ENCODE data around the gene E2F1.

E2F1 gene

GRCh38 chr20:33687370-33687915 is 1.3 kb upstream of the E2F1 start:
- no peaks in the 10 kb centered on the region for H3K27me3 ChIP-seq (ENCODE audit: control insufficient read depth in 1 of 2, insufficient read depth in 2 of 2, low read length in 2 of 2)
- H3K4me1 ChIP-seq (ENCODE audit: control insufficient read depth in 1 of 2, insufficient read depth in 2 of 2, low read length in 2 of 2), result peaks cover 17 to 19% of the 10 kb centered on the region in 2 donors
- H3K27ac ChIP-seq (ENCODE audit: low read depth, low read length), result no peak overlapping the region
- H3K4me3 ChIP-seq (ENCODE audit: low read depth in 1 of 2, low read length in 2 of 2), result no peak overlapping the region
- H3K9me3 ChIP-seq (ENCODE audit: control insufficient read depth in 1 of 2, low read length in 2 of 2), result no peaks in the 10 kb centered on the region
- H3K9ac ChIP-seq (ENCODE audit: low read depth in 1 of 2, low read length in 2 of 2), result no peak overlapping the region
- no peaks in the 10 kb centered on the region for H3K36me3 ChIP-seq (ENCODE audit: control insufficient read depth in 1 of 2, insufficient read depth in 2 of 2, low read length in 2 of 2)

GRCh38 chr20:33686984-33687366 is 790 bp upstream of the E2F1 start:
- no peak overlapping the region for H3K27ac ChIP-seq (ENCODE audit: low read depth, low read length)
- H3K4me3 ChIP-seq (ENCODE audit: low read depth in 1 of 2, low read length in 2 of 2), result peak overlapping the region; percentile 51 to 64
- peak overlapping the region in 1 of 2 donors; percentile 47 for H3K9ac ChIP-seq (ENCODE audit: low read depth in 1 of 2, low read length in 2 of 2)
- no peaks in the 10 kb centered on the region for H3K36me3 ChIP-seq (ENCODE audit: control insufficient read depth in 1 of 2, insufficient read depth in 2 of 2, low read length in 2 of 2)
- H3K4me1 ChIP-seq (ENCODE audit: control insufficient read depth in 1 of 2, insufficient read depth in 2 of 2, low read length in 2 of 2), result peaks cover 17 to 19% of the 10 kb centered on the region in 2 donors
- no peaks in the 10 kb centered on the region for H3K9me3 ChIP-seq (ENCODE audit: control insufficient read depth in 1 of 2, low read length in 2 of 2)
- no peaks in the 10 kb centered on the region for H3K27me3 ChIP-seq (ENCODE audit: control insufficient read depth in 1 of 2, insufficient read depth in 2 of 2, low read length in 2 of 2)

GRCh38 chr20:33685328-33686099 is 671 bp downstream of the E2F1 start:
- H3K4me3 ChIP-seq (ENCODE audit: low read depth in 1 of 2, low read length in 2 of 2), result peak overlapping the region; percentile 53 to 68
- H3K27me3 ChIP-seq (ENCODE audit: control insufficient read depth in 1 of 2, insufficient read depth in 2 of 2, low read length in 2 of 2), result no peaks in the 10 kb centered on the region
- H3K36me3 ChIP-seq (ENCODE audit: control insufficient read depth in 1 of 2, insufficient read depth in 2 of 2, low read length in 2 of 2), result no peaks in the 10 kb centered on the region
- H3K9ac ChIP-seq (ENCODE audit: low read depth in 1 of 2, low read length in 2 of 2), result peak overlapping the region; percentile 26 to 66
- no peaks in the 10 kb centered on the region for H3K9me3 ChIP-seq (ENCODE audit: control insufficient read depth in 1 of 2, low read length in 2 of 2)
- peaks cover 17 to 19% of the 10 kb centered on the region in 2 donors for H3K4me1 ChIP-seq (ENCODE audit: control insufficient read depth in 1 of 2, insufficient read depth in 2 of 2, low read length in 2 of 2)
- H3K27ac ChIP-seq (ENCODE audit: low read depth, low read length), result no peak overlapping the region

GRCh38 chr20:33684533-33685327 is 1.5 kb downstream of the E2F1 start:
- Histone ChIP-seq H3K4me3 (ENCODE audit: low read depth in 1 of 2, low read length in 2 of 2) (peak overlapping the region; percentile 53 to 68), H3K4me1 (ENCODE audit: control insufficient read depth in 1 of 2, insufficient read depth in 2 of 2, low read length in 2 of 2) (peaks cover 17 to 19% of the 10 kb centered on the region in 2 donors), H3K27me3 (ENCODE audit: control insufficient read depth in 1 of 2, insufficient read depth in 2 of 2, low read length in 2 of 2) (no peaks in the 10 kb centered on the region), H3K27ac (ENCODE audit: low read depth, low read length) (no peak overlapping the region), H3K9me3 (ENCODE audit: control insufficient read depth in 1 of 2, low read length in 2 of 2) (no peaks in the 10 kb centered on the region), H3K9ac (ENCODE audit: low read depth in 1 of 2, low read length in 2 of 2) (peak overlapping the region; percentile 26 to 66), H3K36me3 (ENCODE audit: control insufficient read depth in 1 of 2, insufficient read depth in 2 of 2, low read length in 2 of 2) (peaks cover 0 to under 1% of the 10 kb centered on the region in 2 donors)

- peaks cover 0 to 11% of the 10 kb centered on the region in 2 donors for H3K36me3 ChIP-seq (ENCODE audit: control insufficient read depth in 1 of 2, insufficient read depth in 2 of 2, low read length in 2 of 2)
- peaks cover 16% of the 10 kb centered on the region in 2 donors for H3K4me1 ChIP-seq (ENCODE audit: control insufficient read depth in 1 of 2, insufficient read depth in 2 of 2, low read length in 2 of 2)
- no peaks in the 10 kb centered on the region for H3K27me3 ChIP-seq (ENCODE audit: control insufficient read depth in 1 of 2, insufficient read depth in 2 of 2, low read length in 2 of 2)
- no peak overlapping the region for H3K9ac ChIP-seq (ENCODE audit: low read depth in 1 of 2, low read length in 2 of 2)
- no peak overlapping the region for H3K4me3 ChIP-seq (ENCODE audit: low read depth in 1 of 2, low read length in 2 of 2)
- H3K27ac ChIP-seq (ENCODE audit: low read depth, low read length), result no peak overlapping the region
- no peaks in the 10 kb centered on the region for H3K9me3 ChIP-seq (ENCODE audit: control insufficient read depth in 1 of 2, low read length in 2 of 2)
Measured at GRCh38 chr20:33681728-33682353, 4.3 kb downstream of the E2F1 start.

- H3K4me3 ChIP-seq (ENCODE audit: low read depth in 1 of 2, low read length in 2 of 2), result no peak overlapping the region
- peaks cover 12 to 14% of the 10 kb centered on the region in 2 donors for H3K4me1 ChIP-seq (ENCODE audit: control insufficient read depth in 1 of 2, insufficient read depth in 2 of 2, low read length in 2 of 2)
- no peak overlapping the region for H3K9ac ChIP-seq (ENCODE audit: low read depth in 1 of 2, low read length in 2 of 2)
- no peak overlapping the region for H3K27ac ChIP-seq (ENCODE audit: low read depth, low read length)
- H3K36me3 ChIP-seq (ENCODE audit: control insufficient read depth in 1 of 2, insufficient read depth in 2 of 2, low read length in 2 of 2), result peaks cover 0 to 11% of the 10 kb centered on the region in 2 donors
- H3K9me3 ChIP-seq (ENCODE audit: control insufficient read depth in 1 of 2, low read length in 2 of 2), result no peaks in the 10 kb centered on the region
- no peaks in the 10 kb centered on the region for H3K27me3 ChIP-seq (ENCODE audit: control insufficient read depth in 1 of 2, insufficient read depth in 2 of 2, low read length in 2 of 2)
Measured at GRCh38 chr20:33681288-33681687, 4.9 kb downstream of the E2F1 start.

GRCh38 chr20:33680686-33681085 is 5.5 kb downstream of the E2F1 start:
- H3K36me3 ChIP-seq (ENCODE audit: control insufficient read depth in 1 of 2, insufficient read depth in 2 of 2, low read length in 2 of 2), result peaks cover 0 to 11% of the 10 kb centered on the region in 2 donors
- H3K4me1 ChIP-seq (ENCODE audit: control insufficient read depth in 1 of 2, insufficient read depth in 2 of 2, low read length in 2 of 2), result peaks cover 14 to 17% of the 10 kb centered on the region in 2 donors
- H3K4me3 ChIP-seq (ENCODE audit: low read depth in 1 of 2, low read length in 2 of 2), result no peak overlapping the region
- no peak overlapping the region for H3K27ac ChIP-seq (ENCODE audit: low read depth, low read length)
- no peaks in the 10 kb centered on the region for H3K27me3 ChIP-seq (ENCODE audit: control insufficient read depth in 1 of 2, insufficient read depth in 2 of 2, low read length in 2 of 2)
- H3K9ac ChIP-seq (ENCODE audit: low read depth in 1 of 2, low read length in 2 of 2), result no peak overlapping the region
- no peaks in the 10 kb centered on the region for H3K9me3 ChIP-seq (ENCODE audit: control insufficient read depth in 1 of 2, low read length in 2 of 2)

GRCh38 chr20:33679758-33680485 is 6.3 kb downstream of the E2F1 start:
- H3K4me1 ChIP-seq (ENCODE audit: control insufficient read depth in 1 of 2, insufficient read depth in 2 of 2, low read length in 2 of 2), result peaks cover 15 to 17% of the 10 kb centered on the region in 2 donors
- peaks cover 0 to 11% of the 10 kb centered on the region in 2 donors for H3K36me3 ChIP-seq (ENCODE audit: control insufficient read depth in 1 of 2, insufficient read depth in 2 of 2, low read length in 2 of 2)
- H3K27ac ChIP-seq (ENCODE audit: low read depth, low read length), result no peak overlapping the region
- H3K27me3 ChIP-seq (ENCODE audit: control insufficient read depth in 1 of 2, insufficient read depth in 2 of 2, low read length in 2 of 2), result no peaks in the 10 kb centered on the region
- H3K9me3 ChIP-seq (ENCODE audit: control insufficient read depth in 1 of 2, low read length in 2 of 2), result no peaks in the 10 kb centered on the region
- no peak overlapping the region for H3K9ac ChIP-seq (ENCODE audit: low read depth in 1 of 2, low read length in 2 of 2)
- no peak overlapping the region for H3K4me3 ChIP-seq (ENCODE audit: low read depth in 1 of 2, low read length in 2 of 2)

GRCh38 chr20:33677991-33678702 is 8.0 kb downstream of the E2F1 start:
- Histone ChIP-seq H3K27me3 (ENCODE audit: control insufficient read depth in 1 of 2, insufficient read depth in 2 of 2, low read length in 2 of 2) (no peaks in the 10 kb centered on the region), H3K9me3 (ENCODE audit: control insufficient read depth in 1 of 2, low read length in 2 of 2) (no peaks in the 10 kb centered on the region), H3K36me3 (ENCODE audit: control insufficient read depth in 1 of 2, insufficient read depth in 2 of 2, low read length in 2 of 2) (peaks cover 0 to 11% of the 10 kb centered on the region in 2 donors), H3K9ac (ENCODE audit: low read depth in 1 of 2, low read length in 2 of 2) (no peak overlapping the region), H3K27ac (ENCODE audit: low read depth, low read length) (no peak overlapping the region), H3K4me1 (ENCODE audit: control insufficient read depth in 1 of 2, insufficient read depth in 2 of 2, low read length in 2 of 2) (peaks cover 20 to 22% of the 10 kb centered on the region in 2 donors), H3K4me3 (ENCODE audit: low read depth in 1 of 2, low read length in 2 of 2) (no peak overlapping the region)
